ENCODE measurements around the gene PALM3. TPM values are rescaled to one million over a fixed set of nuclear protein-coding genes. Genes with fewer than 3 reads are reported as not detected.

The PALM3 gene
- total and polyA plus RNA-seq, 2 experiments from 2014 or later: 16.6 to 45.8 TPM

- Histone ChIP-seq H3K27me3 (ENCODE audit: insufficient read depth) (peaks cover 9% of the 10 kb centered on the region), H4K20me1 (replicated peaks; ENCODE audit: insufficient read depth) (no peaks in the 10 kb centered on the region; the same call in 1 of the 2 replicates), H3K4me3 (no peak overlapping the region), H3K4me2 (no peak overlapping the region), H3K36me3 (ENCODE audit: insufficient read depth) (no peaks in the 10 kb centered on the region), H3K79me2 (replicated peaks; ENCODE audit: insufficient read depth) (no peaks in the 10 kb centered on the region), H3F3A (replicated peaks; ENCODE audit: low read depth) (no peaks in the 10 kb centered on the region; the same call in 1 of the 2 replicates), H2AFZ (no peak overlapping the region), H3K4me1 (ENCODE audit: insufficient read depth) (peaks cover under 1% of the 10 kb centered on the region; the same call in 1 of the 2 replicates), H3K27ac (ENCODE audit: low read depth) (no peak overlapping the region), H3K9me2 (ENCODE audit: insufficient read depth) (no peaks in the 10 kb centered on the region)
- ATAC-seq: no peak
- Mint-ChIP-seq H3K36me3 (ENCODE audit: low read depth) (peaks cover 27% of the 10 kb centered on the region), H3K9me3 (peaks cover 2% of the 10 kb centered on the region; the same call in 1 of the 3 replicates), H3K4me1 (peaks cover 4% of the 10 kb centered on the region; the same call in 2 of the 3 replicates), H3K27ac (no peak overlapping the region), H3K27me3 (ENCODE audit: insufficient read depth, low read depth, poor library complexity) (peaks cover 23% of the 10 kb centered on the region), H3K4me3 (no peak overlapping the region)
- TF ChIP-seq CREB1 (CRISPR knock-in tag; IDR thresholded peaks at IDR 0.05; ENCODE audit: low read depth): no peak
- TF ChIP-seq JUNB (IDR thresholded peaks at IDR 0.05; ENCODE audit: unreplicated experiment): no peak
- no peak for TF ChIP-seq POLR2AphosphoS5 (IDR thresholded peaks at IDR 0.05; ENCODE audit: low read depth)
- TF ChIP-seq, protein P1, sequence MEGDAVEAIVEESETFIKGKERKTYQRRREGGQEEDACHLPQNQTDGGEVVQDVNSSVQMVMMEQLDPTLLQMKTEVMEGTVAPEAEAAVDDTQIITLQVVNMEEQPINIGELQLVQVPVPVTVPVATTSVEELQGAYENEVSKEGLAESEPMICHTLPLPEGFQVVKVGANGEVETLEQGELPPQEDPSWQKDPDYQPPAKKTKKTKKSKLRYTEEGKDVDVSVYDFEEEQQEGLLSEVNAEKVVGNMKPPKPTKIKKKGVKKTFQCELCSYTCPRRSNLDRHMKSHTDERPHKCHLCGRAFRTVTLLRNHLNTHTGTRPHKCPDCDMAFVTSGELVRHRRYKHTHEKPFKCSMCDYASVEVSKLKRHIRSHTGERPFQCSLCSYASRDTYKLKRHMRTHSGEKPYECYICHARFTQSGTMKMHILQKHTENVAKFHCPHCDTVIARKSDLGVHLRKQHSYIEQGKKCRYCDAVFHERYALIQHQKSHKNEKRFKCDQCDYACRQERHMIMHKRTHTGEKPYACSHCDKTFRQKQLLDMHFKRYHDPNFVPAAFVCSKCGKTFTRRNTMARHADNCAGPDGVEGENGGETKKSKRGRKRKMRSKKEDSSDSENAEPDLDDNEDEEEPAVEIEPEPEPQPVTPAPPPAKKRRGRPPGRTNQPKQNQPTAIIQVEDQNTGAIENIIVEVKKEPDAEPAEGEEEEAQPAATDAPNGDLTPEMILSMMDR (conservative IDR thresholded peaks at IDR 0.05; ENCODE audit: low read depth in 2 of 2): no peak
- no peak for TF ChIP-seq EZH2phosphoT487 (IDR thresholded peaks at IDR 0.05; ENCODE audit: unreplicated experiment)
- TF ChIP-seq ETS1 (IDR thresholded peaks at IDR 0.05): no peak
- no peak for TF ChIP-seq EZH2 (IDR thresholded peaks at IDR 0.05; ENCODE audit: low read depth, unreplicated experiment)
- no peak for TF ChIP-seq ZNF114 (CRISPR knock-in tag; IDR thresholded peaks at IDR 0.05)
- TF ChIP-seq NANOG (IDR thresholded peaks at IDR 0.05; ENCODE audit: borderline replicate concordance): no peak
- no peak for TF ChIP-seq ZNF462 (CRISPR knock-in tag; IDR thresholded peaks at IDR 0.05)
- no peak for TF ChIP-seq ZNF331 (CRISPR knock-in tag; IDR thresholded peaks at IDR 0.05; ENCODE audit: low read depth)
- DNase-seq (ENCODE audit: low spot score): no peak
Measured at GRCh38 chr19:14053500-14053899, 8.4 kb downstream of the PALM3 start.

Measured in GM23338 (cell line).